Measurements from ENCODE around the gene SNX13.
"Not testable (repeated sequence)": the region's sequence is repeated elsewhere in the genome, so short reads cannot be mapped to it uniquely, and the experiment has no call there.

SNX13 gene

DNA sequence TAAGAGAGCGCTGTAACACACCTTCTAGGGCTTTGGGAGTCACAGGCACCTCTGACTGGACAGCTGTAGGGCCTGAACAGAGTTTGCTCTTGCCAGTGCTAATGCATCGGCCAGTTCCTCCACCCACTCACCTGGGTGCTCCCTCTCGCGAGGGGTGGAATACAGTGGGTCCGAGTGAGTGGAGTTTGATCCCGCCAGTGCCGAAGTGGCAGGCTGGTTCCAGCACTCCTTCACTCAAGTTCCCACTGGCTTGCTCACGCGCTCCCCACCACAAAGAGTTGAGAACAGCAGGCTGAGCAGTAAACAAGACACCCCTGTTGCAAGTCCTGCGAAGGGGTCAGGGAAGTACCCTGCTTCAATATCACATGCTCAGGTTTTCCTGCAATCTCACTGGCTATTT lies 91.8 kb downstream of the SNX13 start:
- no peak for DNase-seq (ENCODE audit: low read depth in 2 of 2)

- DNase-seq (ENCODE audit: low read depth in 2 of 2) = no peak
Observed at GRCh38 chr7:17846935-17847334, 93.4 kb downstream of the SNX13 start.

GRCh38 chr7:17845197-17845547 lies 95.1 kb downstream of the SNX13 start:
- no peak for DNase-seq (ENCODE audit: low read depth in 2 of 2)

DNA sequence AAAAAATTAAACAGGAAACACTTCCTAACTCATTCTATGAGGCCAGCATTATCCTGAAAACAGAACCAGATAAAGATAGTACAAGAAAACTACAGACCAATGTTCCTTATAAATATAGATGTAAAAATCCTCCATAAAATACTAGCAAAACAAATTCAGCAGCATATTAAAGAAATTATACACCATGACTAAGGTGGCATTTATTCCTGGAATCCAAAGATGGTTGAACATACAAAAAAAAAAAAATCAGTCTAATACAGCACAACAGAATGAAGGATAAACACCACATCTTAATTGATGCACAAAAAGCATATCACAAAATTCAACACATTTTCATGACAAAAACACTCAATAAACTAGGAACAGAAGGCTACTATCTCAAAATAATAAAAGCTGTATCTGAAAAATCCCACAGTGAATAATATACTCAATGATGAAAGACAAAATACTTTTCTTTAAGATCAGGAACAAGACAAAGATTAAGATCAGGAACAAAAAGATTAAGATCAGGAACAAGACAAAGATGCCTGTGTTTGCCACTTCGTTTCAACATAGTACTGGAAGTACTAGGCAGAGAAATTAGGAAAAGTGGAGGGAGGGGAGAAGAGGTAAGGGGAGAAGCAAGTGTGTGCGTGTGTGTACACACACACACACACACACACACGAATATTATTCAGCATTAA lies 95.6 kb downstream of the SNX13 start:
- no peak for DNase-seq (ENCODE audit: low read depth in 2 of 2)

- DNase-seq (ENCODE audit: low read depth in 2 of 2) = no peak
Observed at GRCh38 chr7:17844022-17844421, 96.3 kb downstream of the SNX13 start.

GRCh38 chr7:17843041-17843440 lies 97.3 kb downstream of the SNX13 start:
- DNase-seq (ENCODE audit: low read depth in 2 of 2) = no peak

- no peak for DNase-seq (ENCODE audit: low read depth in 2 of 2)
Observed at GRCh38 chr7:17832820-17833355, 107.4 kb downstream of the SNX13 start.

DNA sequence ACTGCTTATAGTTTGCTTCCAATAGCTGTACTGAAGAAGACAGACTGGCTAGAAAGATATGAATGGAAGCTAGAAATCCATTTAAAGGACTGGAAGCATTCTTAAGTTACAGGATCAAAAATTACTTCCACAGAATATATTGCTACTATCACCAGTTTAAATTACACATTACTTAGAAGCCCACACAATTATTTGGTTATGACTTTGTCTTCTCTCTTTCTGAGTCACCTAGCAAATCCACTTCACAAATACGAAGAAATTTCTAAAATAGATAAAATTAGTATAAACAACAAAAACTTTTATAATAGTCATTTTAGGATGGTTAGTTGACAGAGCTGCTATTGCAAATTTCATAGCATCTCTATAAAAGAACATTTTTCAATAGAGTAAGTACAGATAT lies 108.1 kb downstream of the SNX13 start:
- no peak for DNase-seq (ENCODE audit: low read depth in 2 of 2)

DNA sequence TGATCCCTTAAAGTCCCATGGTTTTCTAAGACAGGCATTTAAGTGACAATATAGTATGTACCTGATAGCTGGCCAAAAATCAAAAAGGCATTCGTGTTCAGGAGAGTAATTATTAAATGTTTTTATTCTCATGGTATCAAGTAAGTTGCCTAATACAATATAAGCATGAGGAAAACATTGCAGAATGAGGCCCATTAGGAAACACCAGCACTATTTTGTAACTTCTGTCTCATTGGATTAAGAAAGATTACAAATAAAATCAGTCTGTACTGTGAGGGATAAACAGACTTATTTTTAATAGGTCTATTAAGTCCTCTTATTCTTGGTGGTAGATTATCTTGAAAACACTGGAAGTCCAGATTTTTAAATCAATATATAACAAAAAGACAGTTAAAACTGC lies 110.1 kb downstream of the SNX13 start:
- DNase-seq (ENCODE audit: low read depth in 2 of 2) = no peak

DNA sequence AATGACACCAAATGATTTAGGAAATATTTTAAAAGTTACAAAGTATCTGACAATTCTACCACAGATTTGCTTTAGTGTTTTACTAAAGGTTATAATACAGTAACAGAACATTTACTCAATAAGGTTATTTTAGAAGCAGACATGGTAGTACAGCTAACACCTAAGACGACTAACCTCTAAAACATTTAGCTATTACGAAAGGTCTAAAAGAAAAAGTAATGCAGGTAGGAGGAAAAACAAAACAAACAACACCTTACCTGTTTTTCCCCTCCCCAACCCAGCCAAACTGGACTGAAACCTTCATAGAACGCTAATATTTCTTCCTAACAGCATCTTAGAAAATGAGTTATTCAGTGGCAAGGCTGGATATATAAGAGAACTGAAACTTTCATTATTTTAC lies 111.3 kb downstream of the SNX13 start:
- DNase-seq (ENCODE audit: low read depth in 2 of 2) = no peak

GRCh38 chr7:17822547-17823173 lies 117.6 kb downstream of the SNX13 start:
- no peak for DNase-seq (ENCODE audit: low read depth in 2 of 2)

- no peak for DNase-seq (ENCODE audit: low read depth in 2 of 2)
Observed at GRCh38 chr7:17816903-17817302, 123.4 kb downstream of the SNX13 start.

- no peak for DNase-seq (ENCODE audit: low read depth in 2 of 2)
Observed at GRCh38 chr7:17815318-17815717, 125.0 kb downstream of the SNX13 start.

- DNase-seq (ENCODE audit: low read depth in 2 of 2) = no peak
Observed at GRCh38 chr7:17814058-17814457, 126.2 kb downstream of the SNX13 start.

- not testable (repeated sequence) for DNase-seq (ENCODE audit: low read depth in 2 of 2)
Observed at GRCh38 chr7:17809215-17809614, 131.1 kb downstream of the SNX13 start.

DNA sequence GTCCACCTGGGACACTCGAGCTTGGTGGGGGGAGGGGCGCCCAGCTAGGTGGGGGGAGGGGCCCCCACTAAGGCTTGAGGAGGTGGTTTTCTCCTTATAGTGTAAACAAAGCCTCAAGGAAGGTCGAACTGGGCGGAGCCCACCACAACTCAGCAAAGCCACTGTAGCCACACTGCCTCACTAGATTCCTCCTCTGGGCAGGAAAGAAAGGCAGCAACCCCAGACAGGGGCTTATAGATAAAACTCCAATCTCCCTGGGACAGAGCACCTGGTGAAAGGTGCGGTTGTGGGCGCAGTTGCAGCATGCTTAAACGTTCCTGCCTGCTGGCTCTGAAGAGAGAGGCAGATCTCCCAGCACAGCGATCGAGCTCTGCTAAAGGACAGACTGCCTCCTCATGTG lies 133.1 kb downstream of the SNX13 start:
- DNase-seq (ENCODE audit: low read depth in 2 of 2) = no peak

GRCh38 chr7:17806631-17807030 lies 133.7 kb downstream of the SNX13 start:
- no peak for DNase-seq (ENCODE audit: low read depth in 2 of 2)

- DNase-seq (ENCODE audit: low read depth in 2 of 2) = no peak
Observed at GRCh38 chr7:17802056-17802455, 138.2 kb downstream of the SNX13 start.

- DNase-seq (ENCODE audit: low read depth in 2 of 2) = no peak
Observed at GRCh38 chr7:17792075-17792936, 148.0 kb downstream of the SNX13 start.

GRCh38 chr7:17787257-17787656 lies 153.0 kb downstream of the SNX13 start:
- no peak for DNase-seq (ENCODE audit: low read depth in 2 of 2)

DNA sequence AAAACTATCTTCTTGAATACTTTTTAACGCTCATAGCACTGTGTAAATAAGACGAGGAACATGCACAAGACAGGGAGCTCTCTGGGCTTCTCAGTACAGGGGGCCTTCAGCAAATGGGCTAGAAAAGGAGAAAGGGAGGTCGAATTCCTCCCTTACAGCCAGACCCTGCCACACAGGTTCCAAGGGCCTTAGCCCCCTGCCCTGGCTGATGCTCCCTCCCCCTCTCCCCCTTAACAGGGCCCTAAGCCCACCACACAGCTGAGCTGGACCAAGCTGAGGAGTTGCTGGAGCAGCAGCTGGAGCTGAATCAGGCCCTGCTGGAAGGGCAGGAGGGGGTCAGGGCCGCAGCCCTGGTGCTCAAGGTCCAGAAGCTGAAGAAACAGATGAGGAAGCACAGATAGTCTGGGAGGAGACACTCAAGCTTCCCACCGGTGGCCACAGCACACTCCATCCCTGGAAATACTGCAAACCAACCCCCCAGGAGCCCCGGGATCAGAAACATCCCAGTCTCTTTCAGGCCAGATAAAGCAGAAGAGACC lies 153.9 kb downstream of the SNX13 start:
- DNase-seq (ENCODE audit: low read depth in 2 of 2) = no peak

- no peak for DNase-seq (ENCODE audit: low read depth in 2 of 2)
Observed at GRCh38 chr7:17782216-17782549, 158.1 kb downstream of the SNX13 start.
